Measurements from ENCODE around the gene AAR2. TPM values are rescaled to one million over a fixed set of nuclear protein-coding genes. Genes with fewer than 3 reads are reported as not detected.

AAR2 gene
- total and polyA plus RNA-seq, 4 donors: 14.1 to 17.9 (median 17.4) TPM

DNA sequence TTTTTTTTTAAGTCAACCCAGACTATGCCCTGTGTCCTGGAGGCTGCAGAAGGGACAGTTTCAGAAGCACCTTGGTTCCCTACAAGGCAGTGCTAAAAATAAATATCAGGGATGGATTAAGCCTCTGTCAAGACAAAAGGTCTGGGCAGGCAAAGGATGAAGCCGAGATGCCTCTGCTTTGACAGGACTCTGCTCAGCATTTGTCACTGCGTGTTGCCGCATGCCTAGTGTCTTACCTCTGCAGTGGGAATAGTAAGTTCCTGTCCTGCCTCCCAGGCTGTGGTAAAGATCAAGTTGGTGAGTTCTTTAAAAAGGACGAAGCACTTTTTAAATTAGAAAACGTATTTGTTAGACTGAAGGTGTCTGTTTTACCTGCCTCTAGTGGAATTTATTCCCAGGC is 15.1 kb downstream of the AAR2 start:
- Histone ChIP-seq H3K9ac (ENCODE audit: low read depth in 1 of 2, low read length in 2 of 2) (no peak overlapping the region), H3K4me3 (ENCODE audit: low read depth in 1 of 3, low read length in 3 of 3) (no peak overlapping the region), H3K36me3 (ENCODE audit: control insufficient read depth in 4 of 4, insufficient read depth in 3 of 4, low read depth in 1 of 4, low read length in 3 of 4) (peaks cover 12 to 58% (median 26%) of the 10 kb centered on the region in 4 donors), H3K4me1 (ENCODE audit: control insufficient read depth in 4 of 4, insufficient read depth in 4 of 4, low read length in 3 of 4) (no peaks in the 10 kb centered on the region), H3K27me3 (ENCODE audit: control insufficient read depth in 4 of 4, insufficient read depth in 4 of 4, low read length in 3 of 4) (no peaks in the 10 kb centered on the region), H3K27ac (ENCODE audit: low read depth in 1 of 2, low read length in 2 of 2) (no peak overlapping the region), H3K9me3 (ENCODE audit: control insufficient read depth in 4 of 4, low read length in 3 of 4) (no peaks in the 10 kb centered on the region)
- DNase-seq (ENCODE audit: low spot score): no peak
- 97% methylated on average over 5 of the region's 5 CpGs for WGBS
- TF ChIP-seq MAX (IDR thresholded peaks at IDR 0.05) (no peak), NR2F2 (IDR thresholded peaks at IDR 0.05) (no peak), RAD21 (IDR thresholded peaks at IDR 0.05) (no peak), HNF4A (conservative IDR thresholded peaks at IDR 0.05) (no peak), EGR1 (IDR thresholded peaks at IDR 0.05; ENCODE audit: low read depth in 2 of 2) (no peak), REST (IDR thresholded peaks at IDR 0.05) (no peak), HNF4G (IDR thresholded peaks at IDR 0.05) (no peak), GABPA (IDR thresholded peaks at IDR 0.05 in 1 of 2, conservative IDR thresholded peaks at IDR 0.05 in 1 of 2) (no peak), RXRA (IDR thresholded peaks at IDR 0.05) (no peak), JUND (IDR thresholded peaks at IDR 0.05) (no peak)
- TF ChIP-seq, protein P1, sequence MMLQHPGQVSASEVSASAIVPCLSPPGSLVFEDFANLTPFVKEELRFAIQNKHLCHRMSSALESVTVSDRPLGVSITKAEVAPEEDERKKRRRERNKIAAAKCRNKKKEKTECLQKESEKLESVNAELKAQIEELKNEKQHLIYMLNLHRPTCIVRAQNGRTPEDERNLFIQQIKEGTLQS (IDR thresholded peaks at IDR 0.05): no peak
- TF ChIP-seq, protein P2, sequence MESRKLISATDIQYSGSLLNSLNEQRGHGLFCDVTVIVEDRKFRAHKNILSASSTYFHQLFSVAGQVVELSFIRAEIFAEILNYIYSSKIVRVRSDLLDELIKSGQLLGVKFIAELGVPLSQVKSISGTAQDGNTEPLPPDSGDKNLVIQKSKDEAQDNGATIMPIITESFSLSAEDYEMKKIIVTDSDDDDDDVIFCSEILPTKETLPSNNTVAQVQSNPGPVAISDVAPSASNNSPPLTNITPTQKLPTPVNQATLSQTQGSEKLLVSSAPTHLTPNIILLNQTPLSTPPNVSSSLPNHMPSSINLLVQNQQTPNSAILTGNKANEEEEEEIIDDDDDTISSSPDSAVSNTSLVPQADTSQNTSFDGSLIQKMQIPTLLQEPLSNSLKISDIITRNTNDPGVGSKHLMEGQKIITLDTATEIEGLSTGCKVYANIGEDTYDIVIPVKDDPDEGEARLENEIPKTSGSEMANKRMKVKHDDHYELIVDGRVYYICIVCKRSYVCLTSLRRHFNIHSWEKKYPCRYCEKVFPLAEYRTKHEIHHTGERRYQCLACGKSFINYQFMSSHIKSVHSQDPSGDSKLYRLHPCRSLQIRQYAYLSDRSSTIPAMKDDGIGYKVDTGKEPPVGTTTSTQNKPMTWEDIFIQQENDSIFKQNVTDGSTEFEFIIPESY (IDR thresholded peaks at IDR 0.05): no peak

DNA sequence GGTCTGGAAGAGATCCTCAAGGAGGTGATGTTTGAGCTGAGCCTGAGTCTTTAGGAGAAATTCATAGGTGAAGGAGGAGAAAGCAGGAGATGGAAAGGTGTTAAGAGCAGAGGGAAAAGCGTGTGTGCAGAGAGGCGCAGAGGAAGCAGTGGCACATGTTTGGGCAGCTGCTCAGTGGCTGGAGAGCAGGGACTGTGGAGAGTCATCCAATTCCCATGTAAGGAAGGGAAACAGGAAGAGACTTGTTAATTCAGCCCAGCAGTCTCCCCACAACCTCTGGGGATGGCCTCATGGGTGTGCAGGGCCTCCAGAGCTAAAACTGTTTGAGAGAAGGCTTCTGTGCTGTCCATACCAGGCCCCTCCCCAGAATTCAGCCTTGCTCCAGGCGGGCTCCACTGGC is 16.2 kb downstream of the AAR2 start:
- Histone ChIP-seq H3K9me3 (ENCODE audit: control insufficient read depth in 4 of 4, low read length in 3 of 4) (no peaks in the 10 kb centered on the region), H3K27ac (ENCODE audit: low read depth in 1 of 2, low read length in 2 of 2) (no peak overlapping the region), H3K4me1 (ENCODE audit: control insufficient read depth in 4 of 4, insufficient read depth in 4 of 4, low read length in 3 of 4) (no peaks in the 10 kb centered on the region), H3K9ac (ENCODE audit: low read depth in 1 of 2, low read length in 2 of 2) (no peak overlapping the region), H3K27me3 (ENCODE audit: control insufficient read depth in 4 of 4, insufficient read depth in 4 of 4, low read length in 3 of 4) (no peaks in the 10 kb centered on the region), H3K36me3 (ENCODE audit: control insufficient read depth in 4 of 4, insufficient read depth in 3 of 4, low read depth in 1 of 4, low read length in 3 of 4) (peaks cover 5 to 59% (median 27%) of the 10 kb centered on the region in 4 donors), H3K4me3 (ENCODE audit: low read depth in 1 of 3, low read length in 3 of 3) (no peak overlapping the region)
- 98% methylated on average over 3 of the region's 3 CpGs for WGBS
- DNase-seq (ENCODE audit: low spot score): no peak
- TF ChIP-seq YY1 (IDR thresholded peaks at IDR 0.05) (no peak), NR2F2 (IDR thresholded peaks at IDR 0.05) (no peak), RAD21 (IDR thresholded peaks at IDR 0.05) (no peak), REST (IDR thresholded peaks at IDR 0.05) (no peak), RXRA (IDR thresholded peaks at IDR 0.05) (no peak), EGR1 (IDR thresholded peaks at IDR 0.05; ENCODE audit: low read depth in 2 of 2) (no peak), FOXA1 (IDR thresholded peaks at IDR 0.05) (no peak), GABPA (IDR thresholded peaks at IDR 0.05 in 1 of 2, conservative IDR thresholded peaks at IDR 0.05 in 1 of 2) (no peak), HNF4G (IDR thresholded peaks at IDR 0.05) (no peak), HNF4A (conservative IDR thresholded peaks at IDR 0.05) (no peak), MAX (IDR thresholded peaks at IDR 0.05) (no peak), SP1 (IDR thresholded peaks at IDR 0.05) (no peak)
- TF ChIP-seq, protein P1 (IDR thresholded peaks at IDR 0.05): no peak
- TF ChIP-seq, protein P3, sequence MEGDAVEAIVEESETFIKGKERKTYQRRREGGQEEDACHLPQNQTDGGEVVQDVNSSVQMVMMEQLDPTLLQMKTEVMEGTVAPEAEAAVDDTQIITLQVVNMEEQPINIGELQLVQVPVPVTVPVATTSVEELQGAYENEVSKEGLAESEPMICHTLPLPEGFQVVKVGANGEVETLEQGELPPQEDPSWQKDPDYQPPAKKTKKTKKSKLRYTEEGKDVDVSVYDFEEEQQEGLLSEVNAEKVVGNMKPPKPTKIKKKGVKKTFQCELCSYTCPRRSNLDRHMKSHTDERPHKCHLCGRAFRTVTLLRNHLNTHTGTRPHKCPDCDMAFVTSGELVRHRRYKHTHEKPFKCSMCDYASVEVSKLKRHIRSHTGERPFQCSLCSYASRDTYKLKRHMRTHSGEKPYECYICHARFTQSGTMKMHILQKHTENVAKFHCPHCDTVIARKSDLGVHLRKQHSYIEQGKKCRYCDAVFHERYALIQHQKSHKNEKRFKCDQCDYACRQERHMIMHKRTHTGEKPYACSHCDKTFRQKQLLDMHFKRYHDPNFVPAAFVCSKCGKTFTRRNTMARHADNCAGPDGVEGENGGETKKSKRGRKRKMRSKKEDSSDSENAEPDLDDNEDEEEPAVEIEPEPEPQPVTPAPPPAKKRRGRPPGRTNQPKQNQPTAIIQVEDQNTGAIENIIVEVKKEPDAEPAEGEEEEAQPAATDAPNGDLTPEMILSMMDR (IDR thresholded peaks at IDR 0.05; ENCODE audit: low read depth, low read length, missing input control): no peak
- TF ChIP-seq, protein P2 (IDR thresholded peaks at IDR 0.05): no peak
